HT1080 (cell line): Measurements from ENCODE around the gene PRKAR2A. TPM values are rescaled to one million over a fixed set of nuclear protein-coding genes. Genes with fewer than 3 reads are reported as not detected.
"Not testable (repeated sequence)": the region's sequence is repeated elsewhere in the genome, so short reads cannot be mapped to it uniquely, and the experiment has no call there.

Source experiments
- DNase-seq: peaks from one replicate; pipeline ENCODE4 v3.0.0-alpha.2; 2015; ENCODE audit warnings: low read depth
- total RNA-seq: library from RNA; depleted of rRNA; stranded (reverse); fragments of >200 nt; shearing (Covaris generic); gene quantifications from 2 replicates; pipeline ENCODE4 v1.2.3, GENCODE V29; 2014

Gene PRKAR2A
- total RNA-seq, 1 experiment from 2014 or later, result 42.6 TPM

- DNase-seq, result no peak
Observed at GRCh38 chr3:48837163-48837562, 10.5 kb downstream of the PRKAR2A start.

- DNase-seq, result no peak
Observed at GRCh38 chr3:48835650-48836366, 11.9 kb downstream of the PRKAR2A start.

GRCh38 chr3:48832684-48833083 lies 15.0 kb downstream of the PRKAR2A start:
- DNase-seq, result no peak

- no peak for DNase-seq
Observed at GRCh38 chr3:48830715-48831114, 17.0 kb downstream of the PRKAR2A start.

DNA sequence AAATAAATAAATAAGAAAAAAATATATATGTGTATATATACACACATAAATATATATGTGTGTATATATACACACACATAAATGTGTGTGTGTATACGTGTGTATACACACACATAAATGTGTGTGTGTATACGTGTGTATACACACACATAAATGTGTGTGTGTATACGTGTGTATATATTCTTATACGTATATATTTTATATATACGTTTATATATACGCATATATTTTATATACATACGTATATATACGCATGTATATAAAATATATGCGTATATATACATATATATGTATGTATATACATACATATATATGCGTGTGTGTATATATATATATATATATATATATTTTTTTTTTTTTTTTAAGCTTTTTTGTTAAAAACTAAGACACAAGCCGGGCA lies 18.1 kb downstream of the PRKAR2A start:
- DNase-seq, result not testable (repeated sequence)

DNA sequence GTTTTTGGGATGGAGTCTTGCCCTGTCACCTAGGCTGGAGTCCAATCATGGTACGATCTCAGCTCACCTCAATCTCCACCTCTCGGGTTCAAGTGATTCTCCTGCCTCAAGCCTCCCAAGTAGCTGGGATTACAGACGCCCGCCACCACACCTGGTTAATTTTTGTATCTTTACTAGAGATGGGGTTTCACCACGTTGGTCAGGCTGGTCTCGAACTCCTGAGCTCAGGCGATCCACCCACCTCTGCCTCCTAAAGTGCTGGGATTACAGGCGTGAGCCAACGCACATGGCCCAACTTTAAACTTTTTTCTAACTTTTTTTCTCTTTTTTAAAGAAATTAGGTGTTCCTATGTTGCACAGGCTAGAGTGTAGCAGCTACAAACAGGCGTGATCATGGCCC lies 19.8 kb downstream of the PRKAR2A start:
- DNase-seq, result not testable (repeated sequence)

DNA sequence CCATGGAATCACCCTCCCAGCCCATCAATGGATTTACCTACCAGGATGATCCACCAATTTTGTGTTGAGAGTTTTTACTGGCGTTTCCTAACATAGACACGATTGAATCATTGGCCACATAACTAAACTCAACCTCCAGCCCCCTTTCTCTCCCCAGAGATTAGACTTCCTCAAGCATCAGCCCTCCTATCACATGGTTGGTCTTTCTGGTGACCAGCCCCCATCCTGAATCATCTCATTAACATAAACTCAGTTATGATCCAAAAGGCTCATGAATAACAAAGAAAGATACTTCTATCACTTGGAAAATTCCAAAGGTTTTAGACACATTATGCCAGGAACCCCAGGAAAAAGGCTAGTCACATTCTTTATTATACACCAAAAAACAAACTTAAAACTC lies 21.2 kb downstream of the PRKAR2A start:
- peak; percentile 45 for DNase-seq

GRCh38 chr3:48820612-48821324 lies 26.9 kb downstream of the PRKAR2A start:
- peak; percentile 41 for DNase-seq

- no peak for DNase-seq
Observed at GRCh38 chr3:48819234-48820221, 28.1 kb downstream of the PRKAR2A start.

DNA sequence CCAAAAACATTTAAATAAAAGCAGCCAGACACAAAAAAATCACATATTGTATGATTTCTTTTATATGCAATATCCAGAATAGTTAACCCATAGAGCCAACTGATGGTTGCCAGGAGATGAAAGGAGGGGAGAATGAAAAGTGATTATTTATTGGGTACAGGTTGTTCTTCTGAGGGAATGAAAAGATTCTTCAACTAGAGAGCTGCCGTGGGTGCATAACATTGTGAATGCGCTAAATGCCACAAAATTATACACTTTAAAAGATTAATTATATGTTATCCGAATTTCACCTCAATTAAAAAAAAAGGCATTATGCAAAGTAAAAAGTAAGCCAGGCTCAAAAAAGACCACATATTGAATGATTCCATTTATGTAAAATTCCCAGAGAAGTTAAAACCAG lies 36.1 kb downstream of the PRKAR2A start:
- DNase-seq, result no peak

DNA sequence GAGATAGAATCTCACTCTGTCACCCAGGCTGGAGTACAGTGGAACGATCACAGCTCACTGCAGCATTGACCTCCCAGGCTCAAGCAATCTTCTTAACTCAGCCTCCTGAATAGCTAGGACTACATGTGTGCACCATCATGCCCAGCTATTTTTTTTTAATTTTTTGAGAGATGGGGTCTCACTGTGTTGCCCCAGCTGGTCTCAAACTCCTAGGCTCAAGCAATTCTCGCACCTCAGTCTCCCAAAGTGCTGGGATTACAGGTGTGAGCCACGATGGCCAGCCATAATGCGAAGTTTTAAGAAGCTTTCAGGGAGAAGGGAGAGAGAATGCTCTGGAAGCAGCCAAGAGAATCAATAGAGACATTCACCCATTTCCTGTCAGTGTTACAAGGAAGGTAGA lies 42.7 kb downstream of the PRKAR2A start:
- DNase-seq, result no peak

DNA sequence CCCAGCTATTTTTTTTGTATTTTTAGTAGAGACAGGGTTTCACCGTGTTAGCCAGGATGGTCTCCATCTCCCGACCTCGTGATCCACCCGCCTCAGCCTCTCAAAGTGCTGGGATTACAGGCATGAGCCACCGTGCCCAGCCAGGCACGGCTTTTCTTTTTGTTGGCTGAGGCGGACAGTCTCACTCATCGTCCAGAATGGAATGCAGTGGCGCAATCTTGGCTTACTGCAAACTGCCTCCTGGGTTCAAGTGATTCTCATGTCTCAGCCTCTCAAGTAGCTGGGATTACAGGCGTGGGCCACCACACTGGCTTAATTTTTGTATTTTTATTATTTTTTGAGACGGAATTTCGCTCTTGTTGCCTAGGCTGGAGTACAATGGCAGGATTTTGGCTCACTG lies 46.8 kb downstream of the PRKAR2A start:
- DNase-seq, result not testable (repeated sequence)

GRCh38 chr3:48798998-48799397 lies 48.7 kb downstream of the PRKAR2A start:
- DNase-seq, result no peak

GRCh38 chr3:48797626-48798025 lies 50.0 kb downstream of the PRKAR2A start:
- DNase-seq, result no peak

GRCh38 chr3:48795997-48796732 lies 51.5 kb downstream of the PRKAR2A start:
- no peak for DNase-seq

- not testable (repeated sequence) for DNase-seq
Observed at GRCh38 chr3:48793484-48793883, 54.2 kb downstream of the PRKAR2A start.

DNA sequence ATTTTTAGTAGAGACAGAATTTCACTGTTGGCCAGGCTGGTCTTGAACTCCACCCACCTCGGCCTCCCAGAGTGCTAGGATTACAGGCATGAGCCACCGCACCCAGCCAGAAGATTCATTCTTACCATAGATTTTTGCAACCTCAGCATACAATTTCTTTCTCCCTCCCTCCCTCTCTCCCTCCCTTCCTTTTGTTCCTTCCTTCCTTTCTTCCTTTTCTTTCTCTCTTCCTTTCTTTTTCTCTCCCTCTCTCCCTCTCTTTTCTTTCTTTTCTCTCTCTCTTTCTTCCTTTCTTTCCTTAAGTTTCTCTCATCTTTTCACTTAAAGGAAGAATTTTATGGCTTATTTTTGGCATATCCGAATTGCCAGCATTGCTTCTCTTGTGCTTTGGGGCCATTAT lies 58.0 kb downstream of the PRKAR2A start:
- no peak for DNase-seq

- DNase-seq, result no peak
Observed at GRCh38 chr3:48788544-48789162, 59.0 kb downstream of the PRKAR2A start.

GRCh38 chr3:48784426-48785120 lies 63.1 kb downstream of the PRKAR2A start:
- DNase-seq, result peak; percentile 80

DNA sequence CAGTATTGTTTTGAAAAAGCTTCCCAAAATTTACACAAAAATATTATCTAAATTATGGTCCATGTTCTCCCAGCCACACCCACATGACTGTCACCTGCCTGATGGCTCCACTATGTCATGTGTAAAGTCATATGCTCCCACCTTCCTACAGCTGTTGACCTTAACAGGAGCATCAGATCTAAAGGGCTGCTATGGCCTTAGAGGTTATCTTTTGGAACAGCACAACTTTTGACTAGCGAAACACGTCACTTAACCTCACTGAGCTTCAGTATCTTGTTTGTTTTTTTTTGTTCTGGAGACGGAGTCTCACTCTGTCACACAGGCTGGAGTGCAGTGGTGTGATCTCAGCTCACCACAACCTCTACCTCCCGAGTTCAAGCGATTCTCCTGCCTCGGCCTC lies 64.4 kb downstream of the PRKAR2A start:
- DNase-seq, result no peak
